Upper lobe of left lung (tissue), 6 donors: Measurements from ENCODE around the gene SCUBE1. TPM values are rescaled to one million over a fixed set of nuclear protein-coding genes. Genes with fewer than 3 reads are reported as not detected.

Experiments used
- ATAC-seq, 2 donors: fragments of 200-7000 bp; cut with Tn5 transposase; one replicate each; pipeline ENCODE4 v1.9.1; 2022; ENCODE audit warnings: mild to moderate bottlenecking in 2 of 2, moderate library complexity in 2 of 2; ENCODE audit not compliant: low FRiP score in 2 of 2
- DNase-seq, 2 donors: peaks; one replicate each; pipeline ENCODE4 v3.0.0-alpha.2; 2019 to 2020
- H3K27ac ChIP-seq, 4 donors: fragments of 200-600 bp; sonication (generic); one replicate each; pipeline ENCODE4 v1.5.1; 2016 to 2019
- H3K27me3 ChIP-seq, 4 donors: fragments of 200-600 bp; sonication (generic); one replicate each; pipeline ENCODE4 v1.5.1; 2017 to 2019
- H3K36me3 ChIP-seq, 4 donors: fragments of 200-600 bp; sonication (generic); one replicate each; pipeline ENCODE4 v1.5.1; 2016 to 2019
- H3K4me1 ChIP-seq, 4 donors: fragments of 200-600 bp; sonication (generic); one replicate each; pipeline ENCODE4 v1.5.1; 2018 to 2019
- H3K4me3 ChIP-seq, 4 donors: fragments of 200-600 bp; sonication (generic); one replicate each; pipeline ENCODE4 v1.5.1; 2017 to 2019; ENCODE audit warnings: mild to moderate bottlenecking in 2 of 4, moderate library complexity in 1 of 4
- H3K9me3 ChIP-seq, 4 donors: fragments of 200-600 bp; sonication (generic); one replicate each; pipeline ENCODE4 v1.5.1; 2018 to 2019
- CTCF ChIP-seq, 6 experiments: fragments of 450-650 bp in 4 of 6; fragments of 200-600 bp in 2 of 6; sonication (generic) in 2 of 6; IDR thresholded peaks; one replicate each; pipeline ENCODE4 v1.5.1; 2016 to 2019; ENCODE audit warnings: antibody characterized with exemption in 6 of 6
- EP300 ChIP-seq, 4 donors: sonication (generic); formaldehyde crosslinking; IDR thresholded peaks; one replicate each; pipeline ENCODE4 v1.5.1; 2017; ENCODE audit warnings: antibody characterized with exemption in 4 of 4, control low read depth in 2 of 4
- POLR2A ChIP-seq, 4 donors: fragments of 450-650 bp; IDR thresholded peaks; one replicate each; pipeline ENCODE4 v1.5.1; 2016 to 2017; ENCODE audit warnings: antibody characterized with exemption in 4 of 4, mild to moderate bottlenecking in 2 of 4
- POLR2AphosphoS5 ChIP-seq, 2 donors: sonication (generic); formaldehyde crosslinking; IDR thresholded peaks; one replicate each; pipeline ENCODE4 v1.5.1; 2017; ENCODE audit warnings: antibody characterized with exemption in 2 of 2
- WGBS, 2 donors: methylation state at CpG; one replicate each; pipeline ENCODE4 v1.1.5; 2017 to 2018; 5-methylcytosine and 5-hydroxymethylcytosine counted together
- total RNA-seq, 6 donors: library from RNA; depleted of rRNA in 4 of 6; stranded (reverse); fragments of >200 nt in 4 of 6; gene quantifications; one replicate each; pipeline versions ENCODE4 v1.1.0 to v1.2.1, GENCODE V29; 2016 to 2021
- donor health status: DM: no; HTN: no; CAD: no; lungs with moderate emphysema.
- donor health status: DM: no; HTN: yes; CAD: no; lungs with severe emphysema.

Gene SCUBE1
- total RNA-seq, 6 donors from 2014 or later: 9.7 to 55.9 (median 20.8) TPM

- no peak for ATAC-seq
- no peak overlapping the region for H3K4me3 ChIP-seq
- no peak for TF ChIP-seq POLR2AphosphoS5 (IDR thresholded peaks at IDR 0.05)
- TF ChIP-seq CTCF (IDR thresholded peaks at IDR 0.05): no peak
- no peak for TF ChIP-seq POLR2A (IDR thresholded peaks at IDR 0.05)
- no peak for TF ChIP-seq EP300 (IDR thresholded peaks at IDR 0.05)
- H3K9me3 ChIP-seq: no peaks in the 10 kb centered on the region
- H3K27ac ChIP-seq: peak overlapping the region in 2 of 4 donors; percentile 67 to 79
- 75 to 100% methylated on average over 1 to 5 of the region's 5 CpGs for WGBS, 2 donors
- H3K27me3 ChIP-seq: no peaks in the 10 kb centered on the region
- peaks cover 0 to 21% (median 7%) of the 10 kb centered on the region in 4 donors for H3K36me3 ChIP-seq
- peaks cover 30 to 81% (median 45%) of the 10 kb centered on the region in 4 donors for H3K4me1 ChIP-seq
- peak in 1 of 2 donors; percentile 31 for DNase-seq
Observed at GRCh38 chr22:43155789-43156188, 187.4 kb downstream of the SCUBE1 start.

- Histone ChIP-seq H3K36me3 (peaks cover 0 to 14% (median 4%) of the 10 kb centered on the region in 4 donors), H3K27ac (peak overlapping the region; percentile 3 to 79 (median 37)), H3K27me3 (no peaks in the 10 kb centered on the region), H3K4me3 (no peak overlapping the region), H3K9me3 (no peaks in the 10 kb centered on the region), H3K4me1 (peaks cover 27 to 81% (median 46%) of the 10 kb centered on the region in 4 donors)
- 76 to 84% methylated on average over 20 to 27 of the region's 27 CpGs for WGBS, 2 donors
- TF ChIP-seq POLR2A (IDR thresholded peaks at IDR 0.05) (peak in 1 of 4 donors; percentile 33), CTCF (IDR thresholded peaks at IDR 0.05) (no peak), EP300 (IDR thresholded peaks at IDR 0.05) (no peak)
- DNase-seq (peak; percentile 79 to 84), ATAC-seq (peak; percentile 15 to 43)
Observed at GRCh38 chr22:43154887-43155536, 188.2 kb downstream of the SCUBE1 start.

- peaks cover 0 to 7% (median 3%) of the 10 kb centered on the region in 4 donors for H3K36me3 ChIP-seq
- ATAC-seq (no peak), DNase-seq (no peak)
- TF ChIP-seq CTCF (IDR thresholded peaks at IDR 0.05) (no peak), POLR2AphosphoS5 (IDR thresholded peaks at IDR 0.05) (no peak), EP300 (IDR thresholded peaks at IDR 0.05) (no peak), POLR2A (IDR thresholded peaks at IDR 0.05) (no peak)
- peaks cover 16 to 70% (median 36%) of the 10 kb centered on the region in 4 donors for H3K4me1 ChIP-seq
- peak overlapping the region in 3 of 4 donors; percentile 55 to 79 (median 67) for H3K27ac ChIP-seq
- H3K4me3 ChIP-seq: peak overlapping the region in 2 of 4 donors; percentile 3 to 22
- WGBS, 2 donors: 60 to 62% methylated on average over 9 of the region's 9 CpGs
- H3K27me3 ChIP-seq: no peaks in the 10 kb centered on the region
- H3K9me3 ChIP-seq: no peaks in the 10 kb centered on the region
Observed at GRCh38 chr22:43153899-43154298, 189.3 kb downstream of the SCUBE1 start.

GRCh38 chr22:43152357-43153071, 190.7 kb downstream of the SCUBE1 start:
- H3K4me3 ChIP-seq: peak overlapping the region; percentile 92 to 97 (median 92)
- peak; percentile 88 to 93 for DNase-seq
- H3K9me3 ChIP-seq: no peaks in the 10 kb centered on the region
- TF ChIP-seq POLR2A (IDR thresholded peaks at IDR 0.05) (peak in 2 of 4 donors; percentile 54 to 57), CTCF (IDR thresholded peaks at IDR 0.05) (no peak), POLR2AphosphoS5 (IDR thresholded peaks at IDR 0.05) (peak in 1 of 2 donors; percentile 70)
- H3K36me3 ChIP-seq: peaks cover 0 to 7% (median 3%) of the 10 kb centered on the region in 4 donors
- ATAC-seq: peak; percentile 73 to 93
- H3K27ac ChIP-seq: peak overlapping the region; percentile 90 to 96 (median 94)
- WGBS, 2 donors: 5 to 7% methylated on average over 6 to 18 of the region's 22 CpGs
- no peaks in the 10 kb centered on the region for H3K27me3 ChIP-seq
- H3K4me1 ChIP-seq: peaks cover 16 to 61% (median 37%) of the 10 kb centered on the region in 4 donors
